GM23338 (cell line): Measurements from ENCODE around the gene PITRM1. TPM values are rescaled to one million over a fixed set of nuclear protein-coding genes. Genes with fewer than 3 reads are reported as not detected.

Source experiments
- ATAC-seq: fragments of 200-7000 bp; cut with Tn5 transposase; 3 replicates; pipeline ENCODE4 v1.9.1; 2020
- DNase-seq: peaks from one replicate; pipeline ENCODE4 v3.0.0-alpha.2; 2015; ENCODE audit warnings: low spot score
- H2AFZ ChIP-seq: fragments of 200-600 bp; sonication (generic); 2 replicates; pipeline ENCODE4 v1.8.0; 2016; ENCODE audit warnings: antibody characterized with exemption, mild to moderate bottlenecking, moderate library complexity
- H3F3A ChIP-seq: fragments of 200-600 bp; sonication (generic); replicated peaks from 2 replicates; pipeline ENCODE4 v1.8.0; 2017; ENCODE audit warnings: antibody characterized with exemption, mixed run types, low read depth
- H3K27ac ChIP-seq: fragments of 200-600 bp; sonication (generic); 2 replicates; pipeline ENCODE4 v1.6.1; 2016; ENCODE audit warnings: low read depth
- H3K27me3 ChIP-seq: fragments of 200-600 bp; sonication (generic); 2 replicates; pipeline ENCODE4 v1.8.0; 2016; ENCODE audit warnings: mild to moderate bottlenecking, mixed run types, moderate library complexity; ENCODE audit not compliant: insufficient read depth
- H3K36me3 ChIP-seq: fragments of 200-600 bp; sonication (generic); 2 replicates; pipeline ENCODE4 v1.8.0; 2016; ENCODE audit warnings: mild to moderate bottlenecking; ENCODE audit not compliant: insufficient read depth
- H3K4me1 ChIP-seq: fragments of 200-600 bp; sonication (generic); 2 replicates; pipeline ENCODE4 v1.8.0; 2016; ENCODE audit warnings: mild to moderate bottlenecking, moderate library complexity; ENCODE audit not compliant: insufficient read depth
- H3K4me2 ChIP-seq: fragments of 200-600 bp; sonication (generic); 2 replicates; pipeline ENCODE4 v1.7.1; 2017; ENCODE audit warnings: mixed run types
- H3K4me3 ChIP-seq: fragments of 200-600 bp; sonication (generic); 2 replicates; pipeline ENCODE4 v1.6.1; 2016; ENCODE audit warnings: mixed run types
- H3K79me2 ChIP-seq: fragments of 200-600 bp; sonication (generic); replicated peaks from 2 replicates; pipeline ENCODE4 v1.8.0; 2017; ENCODE audit warnings: mild to moderate bottlenecking; ENCODE audit not compliant: insufficient read depth
- H3K9me2 ChIP-seq: fragments of 200-600 bp; sonication (generic); 2 replicates; pipeline ENCODE4 v1.8.0; 2017; ENCODE audit not compliant: insufficient read depth
- H4K20me1 ChIP-seq: fragments of 200-600 bp; sonication (generic); replicated peaks from 2 replicates; pipeline ENCODE4 v1.8.0; 2017; ENCODE audit warnings: mild to moderate bottlenecking; ENCODE audit not compliant: insufficient read depth
- H3K27ac Mint-ChIP-seq: 2 replicates; pipeline ENCODE4 v1.8.0; 2020; ENCODE audit warnings: inconsistent platforms, mild to moderate bottlenecking, moderate library complexity, mixed read lengths
- H3K27me3 Mint-ChIP-seq: 3 replicates; pipeline ENCODE4 v1.8.0; 2022; ENCODE audit warnings: low read depth, mild to moderate bottlenecking, moderate library complexity, mixed read lengths, inconsistent platforms; ENCODE audit not compliant: insufficient read depth, poor library complexity
- H3K36me3 Mint-ChIP-seq: 3 replicates; pipeline ENCODE4 v1.8.0; 2021; ENCODE audit warnings: low read depth, mild to moderate bottlenecking, inconsistent platforms, moderate library complexity, mixed read lengths
- H3K4me1 Mint-ChIP-seq: 3 replicates; pipeline ENCODE4 v1.8.0; 2020; ENCODE audit warnings: mild to moderate bottlenecking, inconsistent platforms, mixed read lengths
- H3K4me3 Mint-ChIP-seq: 3 replicates; pipeline ENCODE4 v1.8.0; 2021; ENCODE audit warnings: moderate library complexity, mild to moderate bottlenecking, inconsistent platforms, mixed read lengths
- H3K9me3 Mint-ChIP-seq: 3 replicates; pipeline ENCODE4 v1.8.0; 2020; ENCODE audit warnings: moderate library complexity, mild to moderate bottlenecking, inconsistent platforms, mixed read lengths
- CREB1 ChIP-seq: fragments of 250-450 bp; sonication (Bioruptor Pico); IDR thresholded peaks from 2 replicates; pipeline ENCODE4 v1.5.0; 2020; ENCODE audit warnings: low read depth, mild to moderate bottlenecking, moderate library complexity
- EZH2 ChIP-seq: fragments of 200-600 bp; sonication (generic); IDR thresholded peaks from one replicate; pipeline ENCODE4 v1.8.0; 2017; ENCODE audit warnings: antibody characterized with exemption, mild to moderate bottlenecking, low read depth; ENCODE audit not compliant: unreplicated experiment
- EZH2phosphoT487 ChIP-seq: fragments of 200-600 bp; sonication (generic); IDR thresholded peaks from one replicate; pipeline ENCODE4 v1.8.1; 2018; ENCODE audit warnings: antibody characterized with exemption; ENCODE audit not compliant: unreplicated experiment
- JUNB ChIP-seq: IDR thresholded peaks from one replicate; pipeline ENCODE4 v1.6.1; 2016; ENCODE audit warnings: antibody characterized with exemption; ENCODE audit not compliant: unreplicated experiment
- NANOG ChIP-seq: IDR thresholded peaks from 2 replicates; pipeline ENCODE4 v1.6.1; 2016; ENCODE audit warnings: antibody characterized with exemption, borderline replicate concordance
- POLR2AphosphoS5 ChIP-seq: IDR thresholded peaks from 2 replicates; pipeline ENCODE4 v1.6.1; 2016; ENCODE audit warnings: antibody characterized with exemption, low read depth
- STAT1 ChIP-seq: IDR thresholded peaks from one replicate; pipeline ENCODE4 v1.6.1; 2016; ENCODE audit warnings: antibody characterized with exemption; ENCODE audit not compliant: unreplicated experiment
- ZNF114 ChIP-seq: fragments of 250-450 bp; sonication (Bioruptor Pico); IDR thresholded peaks from 2 replicates; pipeline ENCODE4 v1.5.0; 2020; ENCODE audit warnings: mild to moderate bottlenecking, moderate library complexity
- ZNF331 ChIP-seq: fragments of 250-450 bp; sonication (Bioruptor Pico); IDR thresholded peaks from 2 replicates; pipeline ENCODE4 v1.5.0; 2020; ENCODE audit warnings: low read depth, mild to moderate bottlenecking, moderate library complexity
- polyA plus RNA-seq: library from polyadenylated mRNA; unstranded; fragments of >200 nt; fragmentation: Nextera tagmentation; extraction: Ambion mirVana; gene quantifications from 2 replicates; pipeline ENCODE4 v1.2.1, GENCODE V29; 2016
- total RNA-seq: library from RNA; depleted of rRNA; stranded (reverse); fragments of >200 nt; shearing (Covaris generic); gene quantifications from 2 replicates; pipeline ENCODE4 v1.2.3, GENCODE V29; 2014
- TF ChIP-seq, protein P1 (sequence below), 2 experiments: fragments of 200-600 bp in 1 of 2; sonication (generic) in 1 of 2; conservative IDR thresholded peaks; 2 replicates each; pipeline versions ENCODE4 v1.5.1 to v1.6.1; 2016 to 2017; ENCODE audit warnings: antibody characterized with exemption in 2 of 2, low read depth in 2 of 2, mild to moderate bottlenecking in 2 of 2, moderate library complexity in 1 of 2
- TF ChIP-seq, protein P2 (sequence below): IDR thresholded peaks from one replicate; pipeline ENCODE4 v1.6.1; 2018; ENCODE audit warnings: antibody characterized with exemption; ENCODE audit not compliant: unreplicated experiment
- TF ChIP-seq, protein P3 (sequence below): fragments of 250-450 bp; sonication (Bioruptor Pico); IDR thresholded peaks from 2 replicates; pipeline ENCODE4 v1.5.0; 2020; ENCODE audit warnings: mild to moderate bottlenecking, moderate library complexity
- TF ChIP-seq, protein P4 (sequence below): IDR thresholded peaks from 2 replicates; pipeline ENCODE4 v1.6.1; 2016; ENCODE audit warnings: antibody characterized with exemption

Gene PITRM1
- total and polyA plus RNA-seq, 2 experiments from 2014 or later: 29.0 to 33.0 TPM

DNA sequence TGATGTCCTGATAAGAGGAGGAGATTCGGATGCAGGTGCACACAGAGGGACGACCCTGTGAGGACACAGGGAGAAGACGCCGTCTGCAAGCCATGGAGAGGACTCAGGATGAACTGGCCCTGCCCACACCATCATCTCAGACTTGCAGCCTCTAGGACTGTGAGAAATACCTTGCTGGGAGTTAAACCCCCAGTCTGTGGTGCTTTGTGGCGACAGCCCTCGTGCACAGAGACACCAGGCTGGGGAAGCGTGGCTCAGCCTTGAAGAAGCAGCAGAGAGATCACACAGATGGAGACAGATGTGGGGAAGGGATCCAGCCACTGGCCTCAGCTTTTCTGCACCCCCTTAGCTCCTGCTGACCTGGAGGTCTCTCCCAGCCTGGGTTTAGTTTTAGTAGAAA lies 26.3 kb upstream of the PITRM1 start:
- Histone ChIP-seq H3K4me2 (no peak overlapping the region), H3F3A (no peaks in the 10 kb centered on the region), H3K9me2 (no peaks in the 10 kb centered on the region), H4K20me1 (no peaks in the 10 kb centered on the region), H3K4me3 (no peak overlapping the region), H3K79me2 (no peaks in the 10 kb centered on the region), H3K27me3 (no peaks in the 10 kb centered on the region), H3K36me3 (no peaks in the 10 kb centered on the region), H2AFZ (no peak overlapping the region), H3K4me1 (no peaks in the 10 kb centered on the region), H3K27ac (no peak overlapping the region)
- no peak overlapping the region for H3K4me3 Mint-ChIP-seq
- no peak for DNase-seq
- H3K9me3 Mint-ChIP-seq: no peaks in the 10 kb centered on the region
- TF ChIP-seq, protein P1, sequence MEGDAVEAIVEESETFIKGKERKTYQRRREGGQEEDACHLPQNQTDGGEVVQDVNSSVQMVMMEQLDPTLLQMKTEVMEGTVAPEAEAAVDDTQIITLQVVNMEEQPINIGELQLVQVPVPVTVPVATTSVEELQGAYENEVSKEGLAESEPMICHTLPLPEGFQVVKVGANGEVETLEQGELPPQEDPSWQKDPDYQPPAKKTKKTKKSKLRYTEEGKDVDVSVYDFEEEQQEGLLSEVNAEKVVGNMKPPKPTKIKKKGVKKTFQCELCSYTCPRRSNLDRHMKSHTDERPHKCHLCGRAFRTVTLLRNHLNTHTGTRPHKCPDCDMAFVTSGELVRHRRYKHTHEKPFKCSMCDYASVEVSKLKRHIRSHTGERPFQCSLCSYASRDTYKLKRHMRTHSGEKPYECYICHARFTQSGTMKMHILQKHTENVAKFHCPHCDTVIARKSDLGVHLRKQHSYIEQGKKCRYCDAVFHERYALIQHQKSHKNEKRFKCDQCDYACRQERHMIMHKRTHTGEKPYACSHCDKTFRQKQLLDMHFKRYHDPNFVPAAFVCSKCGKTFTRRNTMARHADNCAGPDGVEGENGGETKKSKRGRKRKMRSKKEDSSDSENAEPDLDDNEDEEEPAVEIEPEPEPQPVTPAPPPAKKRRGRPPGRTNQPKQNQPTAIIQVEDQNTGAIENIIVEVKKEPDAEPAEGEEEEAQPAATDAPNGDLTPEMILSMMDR (conservative IDR thresholded peaks at IDR 0.05; ENCODE audit: low read depth in 2 of 2): no peak
- no peak for TF ChIP-seq POLR2AphosphoS5
- TF ChIP-seq ZNF114: no peak
- TF ChIP-seq ZNF331 (CRISPR knock-in tag): no peak
- TF ChIP-seq NANOG: no peak
- TF ChIP-seq, protein P2, sequence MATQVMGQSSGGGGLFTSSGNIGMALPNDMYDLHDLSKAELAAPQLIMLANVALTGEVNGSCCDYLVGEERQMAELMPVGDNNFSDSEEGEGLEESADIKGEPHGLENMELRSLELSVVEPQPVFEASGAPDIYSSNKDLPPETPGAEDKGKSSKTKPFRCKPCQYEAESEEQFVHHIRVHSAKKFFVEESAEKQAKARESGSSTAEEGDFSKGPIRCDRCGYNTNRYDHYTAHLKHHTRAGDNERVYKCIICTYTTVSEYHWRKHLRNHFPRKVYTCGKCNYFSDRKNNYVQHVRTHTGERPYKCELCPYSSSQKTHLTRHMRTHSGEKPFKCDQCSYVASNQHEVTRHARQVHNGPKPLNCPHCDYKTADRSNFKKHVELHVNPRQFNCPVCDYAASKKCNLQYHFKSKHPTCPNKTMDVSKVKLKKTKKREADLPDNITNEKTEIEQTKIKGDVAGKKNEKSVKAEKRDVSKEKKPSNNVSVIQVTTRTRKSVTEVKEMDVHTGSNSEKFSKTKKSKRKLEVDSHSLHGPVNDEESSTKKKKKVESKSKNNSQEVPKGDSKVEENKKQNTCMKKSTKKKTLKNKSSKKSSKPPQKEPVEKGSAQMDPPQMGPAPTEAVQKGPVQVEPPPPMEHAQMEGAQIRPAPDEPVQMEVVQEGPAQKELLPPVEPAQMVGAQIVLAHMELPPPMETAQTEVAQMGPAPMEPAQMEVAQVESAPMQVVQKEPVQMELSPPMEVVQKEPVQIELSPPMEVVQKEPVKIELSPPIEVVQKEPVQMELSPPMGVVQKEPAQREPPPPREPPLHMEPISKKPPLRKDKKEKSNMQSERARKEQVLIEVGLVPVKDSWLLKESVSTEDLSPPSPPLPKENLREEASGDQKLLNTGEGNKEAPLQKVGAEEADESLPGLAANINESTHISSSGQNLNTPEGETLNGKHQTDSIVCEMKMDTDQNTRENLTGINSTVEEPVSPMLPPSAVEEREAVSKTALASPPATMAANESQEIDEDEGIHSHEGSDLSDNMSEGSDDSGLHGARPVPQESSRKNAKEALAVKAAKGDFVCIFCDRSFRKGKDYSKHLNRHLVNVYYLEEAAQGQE: no peak
- TF ChIP-seq EZH2phosphoT487: no peak
- TF ChIP-seq, protein P3, sequence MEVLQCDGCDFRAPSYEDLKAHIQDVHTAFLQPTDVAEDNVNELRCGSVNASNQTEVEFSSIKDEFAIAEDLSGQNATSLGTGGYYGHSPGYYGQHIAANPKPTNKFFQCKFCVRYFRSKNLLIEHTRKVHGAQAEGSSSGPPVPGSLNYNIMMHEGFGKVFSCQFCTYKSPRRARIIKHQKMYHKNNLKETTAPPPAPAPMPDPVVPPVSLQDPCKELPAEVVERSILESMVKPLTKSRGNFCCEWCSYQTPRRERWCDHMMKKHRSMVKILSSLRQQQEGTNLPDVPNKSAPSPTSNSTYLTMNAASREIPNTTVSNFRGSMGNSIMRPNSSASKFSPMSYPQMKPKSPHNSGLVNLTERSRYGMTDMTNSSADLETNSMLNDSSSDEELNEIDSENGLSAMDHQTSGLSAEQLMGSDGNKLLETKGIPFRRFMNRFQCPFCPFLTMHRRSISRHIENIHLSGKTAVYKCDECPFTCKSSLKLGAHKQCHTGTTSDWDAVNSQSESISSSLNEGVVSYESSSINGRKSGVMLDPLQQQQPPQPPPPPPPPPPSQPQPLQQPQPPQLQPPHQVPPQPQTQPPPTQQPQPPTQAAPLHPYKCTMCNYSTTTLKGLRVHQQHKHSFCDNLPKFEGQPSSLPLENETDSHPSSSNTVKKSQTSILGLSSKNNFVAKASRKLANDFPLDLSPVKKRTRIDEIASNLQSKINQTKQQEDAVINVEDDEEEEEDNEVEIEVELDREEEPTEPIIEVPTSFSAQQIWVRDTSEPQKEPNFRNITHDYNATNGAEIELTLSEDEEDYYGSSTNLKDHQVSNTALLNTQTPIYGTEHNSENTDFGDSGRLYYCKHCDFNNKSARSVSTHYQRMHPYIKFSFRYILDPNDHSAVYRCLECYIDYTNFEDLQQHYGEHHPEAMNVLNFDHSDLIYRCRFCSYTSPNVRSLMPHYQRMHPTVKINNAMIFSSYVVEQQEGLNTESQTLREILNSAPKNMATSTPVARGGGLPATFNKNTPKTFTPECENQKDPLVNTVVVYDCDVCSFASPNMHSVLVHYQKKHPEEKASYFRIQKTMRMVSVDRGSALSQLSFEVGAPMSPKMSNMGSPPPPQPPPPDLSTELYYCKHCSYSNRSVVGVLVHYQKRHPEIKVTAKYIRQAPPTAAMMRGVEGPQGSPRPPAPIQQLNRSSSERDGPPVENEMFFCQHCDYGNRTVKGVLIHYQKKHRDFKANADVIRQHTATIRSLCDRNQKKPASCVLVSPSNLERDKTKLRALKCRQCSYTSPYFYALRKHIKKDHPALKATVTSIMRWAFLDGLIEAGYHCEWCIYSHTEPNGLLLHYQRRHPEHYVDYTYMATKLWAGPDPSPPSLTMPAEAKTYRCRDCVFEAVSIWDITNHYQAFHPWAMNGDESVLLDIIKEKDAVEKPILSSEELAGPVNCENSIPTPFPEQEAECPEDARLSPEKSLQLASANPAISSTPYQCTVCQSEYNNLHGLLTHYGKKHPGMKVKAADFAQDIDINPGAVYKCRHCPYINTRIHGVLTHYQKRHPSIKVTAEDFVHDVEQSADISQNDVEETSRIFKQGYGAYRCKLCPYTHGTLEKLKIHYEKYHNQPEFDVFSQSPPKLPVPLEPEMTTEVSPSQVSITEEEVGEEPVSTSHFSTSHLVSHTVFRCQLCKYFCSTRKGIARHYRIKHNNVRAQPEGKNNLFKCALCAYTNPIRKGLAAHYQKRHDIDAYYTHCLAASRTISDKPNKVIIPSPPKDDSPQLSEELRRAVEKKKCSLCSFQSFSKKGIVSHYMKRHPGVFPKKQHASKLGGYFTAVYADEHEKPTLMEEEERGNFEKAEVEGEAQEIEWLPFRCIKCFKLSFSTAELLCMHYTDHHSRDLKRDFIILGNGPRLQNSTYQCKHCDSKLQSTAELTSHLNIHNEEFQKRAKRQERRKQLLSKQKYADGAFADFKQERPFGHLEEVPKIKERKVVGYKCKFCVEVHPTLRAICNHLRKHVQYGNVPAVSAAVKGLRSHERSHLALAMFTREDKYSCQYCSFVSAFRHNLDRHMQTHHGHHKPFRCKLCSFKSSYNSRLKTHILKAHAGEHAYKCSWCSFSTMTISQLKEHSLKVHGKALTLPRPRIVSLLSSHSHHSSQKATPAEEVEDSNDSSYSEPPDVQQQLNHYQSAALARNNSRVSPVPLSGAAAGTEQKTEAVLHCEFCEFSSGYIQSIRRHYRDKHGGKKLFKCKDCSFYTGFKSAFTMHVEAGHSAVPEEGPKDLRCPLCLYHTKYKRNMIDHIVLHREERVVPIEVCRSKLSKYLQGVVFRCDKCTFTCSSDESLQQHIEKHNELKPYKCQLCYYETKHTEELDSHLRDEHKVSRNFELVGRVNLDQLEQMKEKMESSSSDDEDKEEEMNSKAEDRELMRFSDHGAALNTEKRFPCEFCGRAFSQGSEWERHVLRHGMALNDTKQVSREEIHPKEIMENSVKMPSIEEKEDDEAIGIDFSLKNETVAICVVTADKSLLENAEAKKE (CRISPR knock-in tag): no peak
- TF ChIP-seq, protein P4, sequence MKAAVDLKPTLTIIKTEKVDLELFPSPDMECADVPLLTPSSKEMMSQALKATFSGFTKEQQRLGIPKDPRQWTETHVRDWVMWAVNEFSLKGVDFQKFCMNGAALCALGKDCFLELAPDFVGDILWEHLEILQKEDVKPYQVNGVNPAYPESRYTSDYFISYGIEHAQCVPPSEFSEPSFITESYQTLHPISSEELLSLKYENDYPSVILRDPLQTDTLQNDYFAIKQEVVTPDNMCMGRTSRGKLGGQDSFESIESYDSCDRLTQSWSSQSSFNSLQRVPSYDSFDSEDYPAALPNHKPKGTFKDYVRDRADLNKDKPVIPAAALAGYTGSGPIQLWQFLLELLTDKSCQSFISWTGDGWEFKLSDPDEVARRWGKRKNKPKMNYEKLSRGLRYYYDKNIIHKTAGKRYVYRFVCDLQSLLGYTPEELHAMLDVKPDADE: no peak
- no peak for TF ChIP-seq CREB1 (CRISPR knock-in tag)
- TF ChIP-seq EZH2: no peak
- TF ChIP-seq STAT1: no peak
- TF ChIP-seq JUNB: no peak
- no peak overlapping the region for H3K27ac Mint-ChIP-seq
- H3K36me3 Mint-ChIP-seq: no peaks in the 10 kb centered on the region; the same call in 2 of the 3 replicates
- peaks cover 17% of the 10 kb centered on the region for H3K4me1 Mint-ChIP-seq
- no peak for ATAC-seq
- peaks cover 4% of the 10 kb centered on the region for H3K27me3 Mint-ChIP-seq
